Endothelial cell of umbilical vein (primary cell): ENCODE results near the gene GBE1. TPM values are rescaled to one million over a fixed set of nuclear protein-coding genes. Genes with fewer than 3 reads are reported as not detected.

Experiments used
- BruUV-seq: library from RNA; stranded (reverse); fragments of 400-500 nt; replicated peaks from 2 replicates; lab custom pipeline; 2021; lab: Mats Ljungman, UMichigan
- CTCF ChIA-PET: fragments of 300-600, 350-600 bp; sonication (Branson Sonifier 250); formaldehyde crosslinking; loops from one replicate; lab custom pipeline; 2021; ENCODE audit warnings: antibody characterized with exemption, inconsistent platforms; lab: Charles Lee
- POLR2A ChIA-PET: fragments of 300-600, 350-600 bp; sonication (Branson Sonifier 250); formaldehyde crosslinking; loops from one replicate; lab custom pipeline; 2021; ENCODE audit warnings: antibody characterized with exemption, inconsistent platforms; lab: Charles Lee
- DNase-seq: peaks from one replicate; pipeline ENCODE4 v3.0.0-alpha.2; 2011; ENCODE audit warnings: low read depth, low spot score
- FAIRE-seq: peaks from 2 replicates; lab custom pipeline; 2011; peaks lifted over from hg19 to GRCh38; lab: Jason Lieb, UNC
- H2AFZ ChIP-seq: 2 replicates; pipeline ENCODE4 v1.6.0; 2012; ENCODE audit warnings: low read depth, low read length, control low read depth, inconsistent platforms
- H3K27ac ChIP-seq: 2 replicates; pipeline ENCODE4 v1.5.1; 2011; ENCODE audit warnings: low read depth, mild to moderate bottlenecking, control low read depth, low read length, moderate library complexity; ENCODE audit not compliant: insufficient read depth
- H3K27me3 ChIP-seq, 2 experiments: 2 replicates each; pipeline versions ENCODE4 v1.6.0 to v1.6.1; 2011; ENCODE audit warnings: low read length in 2 of 2, mixed read lengths in 1 of 2; ENCODE audit not compliant: control insufficient read depth in 2 of 2, insufficient read depth in 2 of 2
- H3K36me3 ChIP-seq, 2 experiments: 2 replicates in 1 of 2; 3 replicates in 1 of 2; pipeline ENCODE4 v1.5.1; 2011; ENCODE audit warnings: low read length in 2 of 2, mild to moderate bottlenecking in 1 of 2, moderate library complexity in 1 of 2; ENCODE audit not compliant: control insufficient read depth in 2 of 2, insufficient read depth in 2 of 2; ENCODE audit errors: extremely low read depth in 1 of 2
- H3K4me1 ChIP-seq: 3 replicates; pipeline ENCODE4 v1.5.1; 2011; ENCODE audit warnings: mild to moderate bottlenecking, low read length; ENCODE audit not compliant: control insufficient read depth, insufficient read depth; ENCODE audit errors: extremely low read depth
- H3K4me2 ChIP-seq: 2 replicates; pipeline ENCODE4 v1.6.1; 2011; ENCODE audit warnings: low read length, control low read depth, mixed read lengths; ENCODE audit not compliant: insufficient read depth
- H3K4me3 ChIP-seq, 3 experiments: fragments of 200-600 bp in 1 of 3; sonication (generic), shearing (Covaris generic) in 1 of 3; replicated peaks in 1 of 3; 2 replicates each; pipeline ENCODE4 v1.5.1; 2011 to 2016; ENCODE audit warnings: control low read depth in 3 of 3, low read length in 3 of 3, mild to moderate bottlenecking in 2 of 3, inconsistent platforms in 1 of 3, low read depth in 1 of 3, moderate library complexity in 1 of 3; ENCODE audit not compliant: insufficient read depth in 1 of 3
- H3K79me2 ChIP-seq: 2 replicates; pipeline ENCODE4 v1.6.0; 2012; ENCODE audit warnings: low read length, inconsistent platforms; ENCODE audit not compliant: control insufficient read depth, insufficient read depth
- H3K9ac ChIP-seq: replicated peaks from 2 replicates; pipeline ENCODE3; 2011; ENCODE audit warnings: low read length, control low read depth; ENCODE audit not compliant: insufficient read depth; ENCODE audit errors: extremely low read depth
- H3K9me1 ChIP-seq: replicated peaks from 3 replicates; pipeline ENCODE4 v1.6.0; 2011; ENCODE audit warnings: mild to moderate bottlenecking, low read length; ENCODE audit not compliant: control insufficient read depth, insufficient read depth; ENCODE audit errors: extremely low read depth
- H3K9me3 ChIP-seq: replicated peaks from 2 replicates; pipeline ENCODE4 v1.5.1; 2012; ENCODE audit warnings: low read length, inconsistent platforms; ENCODE audit not compliant: control insufficient read depth, insufficient read depth
- H4K20me1 ChIP-seq: replicated peaks from 2 replicates; pipeline ENCODE3; 2011; ENCODE audit warnings: mild to moderate bottlenecking, low read length; ENCODE audit not compliant: control insufficient read depth, insufficient read depth; ENCODE audit errors: extremely low read depth
- CTCF ChIP-seq, 2 donors: IDR thresholded peaks; 1 replicate in 1 of 2; 2 replicates in 1 of 2; pipeline ENCODE4 v1.5.1; 2011; ENCODE audit warnings: low read length in 2 of 2, mild to moderate bottlenecking in 2 of 2, moderate library complexity in 2 of 2, control low read depth in 1 of 2, inconsistent platforms in 1 of 2, low read depth in 1 of 2; ENCODE audit not compliant: insufficient read depth in 1 of 2; ENCODE audit errors: extremely low read depth in 1 of 2
- EZH2 ChIP-seq: IDR thresholded peaks from 2 replicates; pipeline ENCODE4 v1.6.1; 2012; ENCODE audit warnings: borderline replicate concordance, low read depth, mild to moderate bottlenecking, moderate library complexity, low read length, inconsistent platforms; ENCODE audit not compliant: severe bottlenecking
- FOS ChIP-seq: IDR thresholded peaks from 2 replicates; pipeline ENCODE4 v1.6.1; 2011; ENCODE audit warnings: mild to moderate bottlenecking, low read length, moderate library complexity, borderline replicate concordance; ENCODE audit not compliant: insufficient read depth
- GATA2 ChIP-seq: IDR thresholded peaks from 2 replicates; pipeline ENCODE4 v1.7.0; 2011; ENCODE audit warnings: low read depth, mild to moderate bottlenecking, moderate library complexity, mixed read lengths, low read length; ENCODE audit not compliant: insufficient read length, insufficient read depth
- JUN ChIP-seq: IDR thresholded peaks from 2 replicates; pipeline ENCODE4 v1.6.1; 2011; ENCODE audit warnings: borderline replicate concordance, low read depth; ENCODE audit not compliant: insufficient read length, insufficient read depth
- MAX ChIP-seq: IDR thresholded peaks from 2 replicates; pipeline ENCODE4 v1.6.1; 2011; ENCODE audit not compliant: insufficient read depth, insufficient read length
- MYC ChIP-seq: IDR thresholded peaks from one replicate; pipeline ENCODE4 v1.6.1; 2011; ENCODE audit warnings: mild to moderate bottlenecking, low read depth, low read length
- POLR2A ChIP-seq: IDR thresholded peaks from 2 replicates; pipeline ENCODE4 v1.6.1; 2012; ENCODE audit warnings: low read depth, mild to moderate bottlenecking, control low read depth, low read length
- POLR2AphosphoS5 ChIP-seq: IDR thresholded peaks from 2 replicates; pipeline ENCODE4 v1.6.1; 2012; ENCODE audit warnings: low read depth, mild to moderate bottlenecking, control low read depth, low read length, moderate library complexity; ENCODE audit not compliant: insufficient read depth
- dilution Hi-C: fragments of 300-500 bp; cut with MboI; formaldehyde crosslinking; loops from one replicate; pipeline ENCODE4 v1.15.0; 2019; ENCODE audit warnings: low sequenced_read_pairs; ENCODE audit not compliant: extremely low pct_ligation_motif_present
- intact Hi-C: fragments of 100-400 bp; cut with micrococcal nuclease; formaldehyde crosslinking; loops from one replicate; pipeline ENCODE4 v1.10.0; 2022
- polyA plus RNA-seq, 4 experiments: library from polyadenylated mRNA; depleted of rRNA in 3 of 4; stranded (reverse) in 3 of 4; unstranded in 1 of 4; fragments of >200 nt; gene quantifications; 2 replicates each; pipeline versions ENCODE4 v1.2.1 to v1.2.3, GENCODE V29; 2011 to 2012; ENCODE audit warnings: missing spikeins in 1 of 4
- total RNA-seq: library from RNA; stranded (reverse); gene quantifications from 2 replicates; pipeline ENCODE4 v1.2.3, GENCODE V29; 2021

Gene GBE1
- total and polyA plus RNA-seq, 2 donors (not counting 3 experiments of a cell fraction or from before 2014, with no cell fraction given) = 35.9 to 110 TPM

- intact Hi-C loops (no loop called here), dilution Hi-C loops (no loop called here)
- BruUV-seq = no TSS peak
Observed at GRCh38 chr3:81732642-81733041, 28.8 kb downstream of the GBE1 start.

More at GRCh38 chr3:81732642-81733041, 28.8 kb downstream of the GBE1 start:
- no peak for DNase-seq
- peaks cover 19% of the 10 kb centered on the region for H3K4me1 ChIP-seq
- FAIRE-seq = no peak
- peaks cover 65% of the 10 kb centered on the region for H3K79me2 ChIP-seq
- no peak overlapping the region for H2AFZ ChIP-seq
- no peaks in the 10 kb centered on the region for H3K27me3 ChIP-seq
- no peaks in the 10 kb centered on the region for H3K9me3 ChIP-seq
- no peaks in the 10 kb centered on the region for H3K36me3 ChIP-seq
- POLR2A ChIA-PET = no interaction called here
- no peak overlapping the region for H3K4me3 ChIP-seq
- no peak overlapping the region for H3K9ac ChIP-seq
- H3K27ac ChIP-seq = no peak overlapping the region
- no peak overlapping the region for H3K4me2 ChIP-seq
- CTCF ChIA-PET = interaction anchor here (1.7 to 3.9 kb wide), 2 partner anchors 8 to 11 kb away, joined by 6 to 12 read pairs; no protein-coding TSS in a partner anchor
- TF ChIP-seq MYC (no peak), MAX (no peak), EZH2 (no peak), GATA2 (no peak), JUN (no peak), POLR2A (no peak), POLR2AphosphoS5 (no peak), FOS (no peak), CTCF (IDR thresholded peaks at IDR 0.05; ENCODE audit: extremely low read depth in 1 of 2, insufficient read depth in 1 of 2, low read depth in 1 of 2, low read length in 2 of 2) (no peak)
- H4K20me1 ChIP-seq = no peaks in the 10 kb centered on the region
- H3K9me1 ChIP-seq = no peaks in the 10 kb centered on the region
